WTC11 (cell line): ENCODE results near the gene CXCL6. TPM values are rescaled to one million over a fixed set of nuclear protein-coding genes. Genes with fewer than 3 reads are reported as not detected.

ENCODE experiments used
- ATAC-seq: fragments of 200-7000 bp; cut with Tn5 transposase; 2 replicates; pipeline ENCODE4 v1.10.0; 2021; ENCODE audit warnings: mild to moderate bottlenecking, moderate library complexity
- CTCF ChIA-PET: fragments of 300-600 bp; sonication (Branson Sonifier 250); formaldehyde crosslinking; loops from one replicate; lab custom pipeline; 2021; ENCODE audit warnings: antibody characterized with exemption; lab: Charles Lee
- POLR2A ChIA-PET: fragments of 350-600 bp; sonication (Branson Sonifier 250); formaldehyde crosslinking; loops from one replicate; lab custom pipeline; 2021; ENCODE audit warnings: antibody characterized with exemption; lab: Charles Lee
- DNase-seq: peaks from one replicate; pipeline ENCODE4 v3.0.0; 2021; ENCODE audit warnings: low spot score
- H3K27ac Mint-ChIP-seq: 2 replicates; pipeline ENCODE4 v1.8.0; 2021; ENCODE audit warnings: mixed read lengths
- H3K27me3 Mint-ChIP-seq: 2 replicates; pipeline ENCODE4 v1.8.0; 2021; ENCODE audit warnings: low read depth, mild to moderate bottlenecking, moderate library complexity, mixed read lengths
- H3K36me3 Mint-ChIP-seq: 2 replicates; pipeline ENCODE4 v1.8.0; 2021; ENCODE audit warnings: mixed read lengths
- H3K4me1 Mint-ChIP-seq: 2 replicates; pipeline ENCODE4 v1.8.0; 2022; ENCODE audit warnings: mixed read lengths
- H3K4me3 Mint-ChIP-seq: 2 replicates; pipeline ENCODE4 v1.8.0; 2021; ENCODE audit warnings: mild to moderate bottlenecking, moderate library complexity, mixed read lengths
- H3K9me3 Mint-ChIP-seq: 2 replicates; pipeline ENCODE4 v1.8.0; 2021; ENCODE audit warnings: mixed read lengths
- ATF1 ChIP-seq: sonication (generic); formaldehyde crosslinking; IDR thresholded peaks from 2 replicates; pipeline ENCODE4 v1.8.1; 2023; ENCODE audit warnings: mild to moderate bottlenecking, moderate library complexity, missing genetic modification reagents
- ATF3 ChIP-seq: sonication (generic); formaldehyde crosslinking; conservative IDR thresholded peaks from 2 replicates; pipeline ENCODE4 v1.8.1; 2022; ENCODE audit warnings: mild to moderate bottlenecking, missing genetic modification reagents
- CBFB ChIP-seq: sonication (generic); formaldehyde crosslinking; IDR thresholded peaks from 2 replicates; pipeline ENCODE4 v1.8.1; 2022; ENCODE audit warnings: mild to moderate bottlenecking, low read depth, missing genetic modification reagents
- E2F5 ChIP-seq: sonication (generic); formaldehyde crosslinking; IDR thresholded peaks from 2 replicates; pipeline ENCODE4 v1.8.1; 2022; ENCODE audit warnings: mild to moderate bottlenecking, moderate library complexity, missing genetic modification reagents
- EMX1 ChIP-seq: fragments of 250-450 bp; sonication (Bioruptor Pico); IDR thresholded peaks from 2 replicates; pipeline ENCODE4 v1.8.0; 2021; ENCODE audit warnings: mild to moderate bottlenecking
- FOXP1 ChIP-seq: sonication (generic); formaldehyde crosslinking; IDR thresholded peaks from 2 replicates; pipeline ENCODE4 v1.8.0; 2022; ENCODE audit warnings: missing genetic modification reagents, mild to moderate bottlenecking, moderate library complexity, borderline replicate concordance
- IRF1 ChIP-seq: sonication (generic); formaldehyde crosslinking; IDR thresholded peaks from 2 replicates; pipeline ENCODE4 v1.8.0; 2023; ENCODE audit warnings: missing genetic modification reagents
- MXD4 ChIP-seq: fragments of 250-450 bp; sonication (Bioruptor Pico); IDR thresholded peaks from 2 replicates; pipeline ENCODE4 v1.8.0; 2021; ENCODE audit warnings: mild to moderate bottlenecking, moderate library complexity, borderline replicate concordance
- NR1H2 ChIP-seq: sonication (generic); formaldehyde crosslinking; IDR thresholded peaks from 2 replicates; pipeline ENCODE4 v1.9.0; 2021; ENCODE audit warnings: mild to moderate bottlenecking, moderate library complexity, missing genetic modification reagents
- NR2C2 ChIP-seq: sonication (generic); formaldehyde crosslinking; IDR thresholded peaks from 2 replicates; pipeline ENCODE4 v1.8.0; 2022; ENCODE audit warnings: mild to moderate bottlenecking, missing genetic modification reagents
- NR3C1 ChIP-seq: sonication (generic); formaldehyde crosslinking; conservative IDR thresholded peaks from 2 replicates; pipeline ENCODE4 v1.8.1; 2023; ENCODE audit warnings: low read depth, mild to moderate bottlenecking, missing genetic modification reagents
- PRRX2 ChIP-seq: fragments of 250-450 bp; sonication (Bioruptor Pico); IDR thresholded peaks from 2 replicates; pipeline ENCODE4 v1.8.0; 2021; ENCODE audit warnings: mild to moderate bottlenecking
- RORB ChIP-seq: fragments of 250-450 bp; sonication (Bioruptor Pico); IDR thresholded peaks from 2 replicates; pipeline ENCODE4 v1.9.0; 2021; ENCODE audit warnings: mild to moderate bottlenecking
- SMAD4 ChIP-seq: sonication (generic); formaldehyde crosslinking; IDR thresholded peaks from 2 replicates; pipeline ENCODE4 v1.8.0; 2022; ENCODE audit warnings: mild to moderate bottlenecking, missing genetic modification reagents
- STAT6 ChIP-seq: sonication (generic); formaldehyde crosslinking; conservative IDR thresholded peaks from 2 replicates; pipeline ENCODE4 v1.8.1; 2023; ENCODE audit warnings: mild to moderate bottlenecking, low read depth, missing genetic modification reagents, moderate library complexity
- TEAD1 ChIP-seq: sonication (generic); formaldehyde crosslinking; IDR thresholded peaks from 2 replicates; pipeline ENCODE4 v1.8.0; 2022; ENCODE audit warnings: mild to moderate bottlenecking, missing genetic modification reagents
- USF1 ChIP-seq: sonication (generic); formaldehyde crosslinking; IDR thresholded peaks from 2 replicates; pipeline ENCODE4 v1.8.0; 2022; ENCODE audit warnings: mild to moderate bottlenecking, missing genetic modification reagents
- USF2 ChIP-seq: sonication (generic); formaldehyde crosslinking; IDR thresholded peaks from 2 replicates; pipeline ENCODE4 v1.8.1; 2023; ENCODE audit warnings: mild to moderate bottlenecking, missing genetic modification reagents, moderate library complexity
- ZBTB21 ChIP-seq: sonication (generic); formaldehyde crosslinking; IDR thresholded peaks from 2 replicates; pipeline ENCODE4 v1.8.1; 2023; ENCODE audit warnings: mild to moderate bottlenecking, missing genetic modification reagents, borderline replicate concordance
- ZNF219 ChIP-seq: sonication (generic); formaldehyde crosslinking; IDR thresholded peaks from 2 replicates; pipeline ENCODE4 v1.8.0; 2023; ENCODE audit warnings: missing genetic modification reagents, mild to moderate bottlenecking, borderline replicate concordance
- ZNF263 ChIP-seq: sonication (generic); formaldehyde crosslinking; IDR thresholded peaks from 2 replicates; pipeline ENCODE4 v1.8.1; 2022; ENCODE audit warnings: low read depth, mild to moderate bottlenecking, moderate library complexity, missing genetic modification reagents
- total RNA-seq: library from RNA; stranded (reverse); gene quantifications from 3 replicates; pipeline ENCODE4 v1.2.3, GENCODE V29; 2021

Gene CXCL6
- total RNA-seq, 1 experiment from 2014 or later = 4.9 TPM

- TF ChIP-seq IRF1 (CRISPR knock-in tag) (no peak), ZBTB21 (CRISPR knock-in tag) (no peak), E2F5 (no peak)
Observed at GRCh38 chr4:73839715-73840114, 3.2 kb downstream of the CXCL6 start (continued).

- ChIA-PET CTCF (interaction anchor here (2.3 kb wide), 1 partner anchor 23 kb away, joined by 7 read pairs; no protein-coding TSS in a partner anchor), POLR2A (no interaction called here)
- H3K4me1 Mint-ChIP-seq = peaks cover 25% of the 10 kb centered on the region
- no peaks in the 10 kb centered on the region for H3K9me3 Mint-ChIP-seq
- no peak overlapping the region for H3K4me3 Mint-ChIP-seq
- ATAC-seq (no peak), DNase-seq (no peak)
- no peak for TF ChIP-seq CBFB (CRISPR knock-in tag)
- TF ChIP-seq STAT6 (CRISPR knock-in tag) = no peak
- no peak for TF ChIP-seq PRRX2 (CRISPR knock-in tag)
- no peak for TF ChIP-seq RORB (CRISPR knock-in tag)
- no peak for TF ChIP-seq ZNF219 (CRISPR knock-in tag)
- TF ChIP-seq ATF1 (CRISPR knock-in tag) = no peak
- no peak for TF ChIP-seq TEAD1 (CRISPR knock-in tag)
- no peak for TF ChIP-seq ZNF263 (CRISPR knock-in tag)
- no peak for TF ChIP-seq EMX1 (CRISPR knock-in tag)
- TF ChIP-seq SMAD4 (CRISPR knock-in tag) = no peak
- TF ChIP-seq FOXP1 (CRISPR knock-in tag) = no peak
- TF ChIP-seq MXD4 (CRISPR knock-in tag) = no peak
- TF ChIP-seq USF1 = no peak
- TF ChIP-seq NR1H2 = no peak
- no peak for TF ChIP-seq NR3C1 (CRISPR knock-in tag)
- no peak for TF ChIP-seq NR2C2 (CRISPR knock-in tag)
- TF ChIP-seq ATF3 (CRISPR knock-in tag) = no peak
- TF ChIP-seq USF2 (CRISPR knock-in tag) = no peak
- no peak overlapping the region for H3K27ac Mint-ChIP-seq
- peaks cover 32% of the 10 kb centered on the region for H3K27me3 Mint-ChIP-seq
- H3K36me3 Mint-ChIP-seq = no peaks in the 10 kb centered on the region
Observed at GRCh38 chr4:73841243-73841925, 4.9 kb downstream of the CXCL6 start.
